ENCODE data around the gene FAM216B.
A peak's percentile ranks its signal among the peaks of the same experiment; 100 is the strongest.

Gene FAM216B

DNA sequence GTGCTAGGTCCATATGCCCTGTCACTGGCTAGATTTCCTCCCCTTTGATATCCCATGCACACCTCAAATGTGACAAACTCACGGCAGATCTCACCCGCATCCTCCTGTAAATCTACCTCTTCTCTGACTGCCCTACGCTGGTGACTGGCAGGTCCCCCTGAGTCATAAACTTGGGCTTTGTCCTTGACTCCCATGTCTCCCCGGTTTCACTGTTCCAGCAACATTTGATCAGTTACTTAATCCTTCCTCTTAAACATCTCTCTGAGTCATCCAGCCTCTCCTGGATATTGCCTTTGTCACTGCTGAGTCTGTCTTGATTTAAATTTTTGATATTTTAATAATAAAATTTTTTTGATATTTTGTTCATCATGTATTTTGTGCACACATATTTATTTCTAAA, 26.5 kb downstream of the FAM216B start:
- Histone ChIP-seq H2AFZ (ENCODE audit: low read length) (no peak overlapping the region), H3K79me2 (ENCODE audit: insufficient read depth, low read length) (no peaks in the 10 kb centered on the region), H3K9me2 (replicated peaks; ENCODE audit: low read depth, low read length) (no peaks in the 10 kb centered on the region), H3K36me3 (ENCODE audit: insufficient read depth, low read length) (no peaks in the 10 kb centered on the region), H3K4me3 (ENCODE audit: low read length, poor library complexity, severe bottlenecking) (peak overlapping the region; percentile 13), H4K20me1 (ENCODE audit: insufficient read depth, low read length, poor library complexity, severe bottlenecking) (no peaks in the 10 kb centered on the region), H3F3A (ENCODE audit: low read depth) (no peaks in the 10 kb centered on the region), H3K9ac (ENCODE audit: low read depth, low read length, poor library complexity, severe bottlenecking) (no peak overlapping the region), H3K4me1 (ENCODE audit: insufficient read depth, low read length, poor library complexity, severe bottlenecking) (peaks cover 17% of the 10 kb centered on the region), H3K9me3 (ENCODE audit: insufficient read depth, low read depth, low read length) (no peaks in the 10 kb centered on the region), H3K4me2 (ENCODE audit: low read depth, low read length, poor library complexity, severe bottlenecking) (peak overlapping the region; percentile 52), H3K27me3 (ENCODE audit: insufficient read depth, low read length, poor library complexity, severe bottlenecking) (no peaks in the 10 kb centered on the region)
- no peak for TF ChIP-seq EZH2phosphoT487 (IDR thresholded peaks at IDR 0.05; ENCODE audit: borderline replicate concordance)
- TF ChIP-seq, protein P1, sequence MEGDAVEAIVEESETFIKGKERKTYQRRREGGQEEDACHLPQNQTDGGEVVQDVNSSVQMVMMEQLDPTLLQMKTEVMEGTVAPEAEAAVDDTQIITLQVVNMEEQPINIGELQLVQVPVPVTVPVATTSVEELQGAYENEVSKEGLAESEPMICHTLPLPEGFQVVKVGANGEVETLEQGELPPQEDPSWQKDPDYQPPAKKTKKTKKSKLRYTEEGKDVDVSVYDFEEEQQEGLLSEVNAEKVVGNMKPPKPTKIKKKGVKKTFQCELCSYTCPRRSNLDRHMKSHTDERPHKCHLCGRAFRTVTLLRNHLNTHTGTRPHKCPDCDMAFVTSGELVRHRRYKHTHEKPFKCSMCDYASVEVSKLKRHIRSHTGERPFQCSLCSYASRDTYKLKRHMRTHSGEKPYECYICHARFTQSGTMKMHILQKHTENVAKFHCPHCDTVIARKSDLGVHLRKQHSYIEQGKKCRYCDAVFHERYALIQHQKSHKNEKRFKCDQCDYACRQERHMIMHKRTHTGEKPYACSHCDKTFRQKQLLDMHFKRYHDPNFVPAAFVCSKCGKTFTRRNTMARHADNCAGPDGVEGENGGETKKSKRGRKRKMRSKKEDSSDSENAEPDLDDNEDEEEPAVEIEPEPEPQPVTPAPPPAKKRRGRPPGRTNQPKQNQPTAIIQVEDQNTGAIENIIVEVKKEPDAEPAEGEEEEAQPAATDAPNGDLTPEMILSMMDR (conservative IDR thresholded peaks at IDR 0.05; ENCODE audit: low read length) = no peak

- Histone ChIP-seq H3F3A (ENCODE audit: low read depth) (no peaks in the 10 kb centered on the region), H3K4me2 (ENCODE audit: low read depth, low read length, poor library complexity, severe bottlenecking) (no peak overlapping the region)
- TF ChIP-seq, protein P1 (conservative IDR thresholded peaks at IDR 0.05; ENCODE audit: low read length) = no peak
- TF ChIP-seq EZH2phosphoT487 (IDR thresholded peaks at IDR 0.05; ENCODE audit: borderline replicate concordance) = no peak
Observed at GRCh38 chr13:42808341-42808940, 27.1 kb downstream of the FAM216B start.

DNA sequence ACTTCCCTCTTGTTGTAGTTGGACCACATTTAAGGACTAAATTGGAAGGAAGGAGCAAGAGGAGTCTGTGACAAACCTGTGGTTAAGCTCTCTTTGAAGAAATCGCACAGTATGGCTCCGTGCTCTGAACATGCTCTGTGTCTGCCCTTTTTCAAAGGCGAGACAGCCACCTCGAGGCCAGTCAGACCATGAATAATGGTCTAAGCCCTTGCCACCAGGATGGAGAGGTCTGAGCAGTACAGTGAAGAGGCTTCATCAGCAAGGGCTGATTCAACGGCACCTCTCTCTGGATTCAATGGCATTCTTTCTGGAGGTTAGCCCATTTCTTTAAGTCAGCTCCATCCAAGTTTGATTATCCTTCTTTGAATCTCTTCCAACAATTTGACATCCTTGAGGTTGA, 30.9 kb downstream of the FAM216B start:
- H3K9me2 ChIP-seq (replicated peaks; ENCODE audit: low read depth, low read length) = no peaks in the 10 kb centered on the region

More at GRCh38 chr13:42808341-42808940, 27.1 kb downstream of the FAM216B start:
- Histone ChIP-seq H3K4me1 (ENCODE audit: insufficient read depth, low read length, poor library complexity, severe bottlenecking) (peaks cover 17% of the 10 kb centered on the region), H2AFZ (ENCODE audit: low read length) (no peak overlapping the region), H3K9ac (ENCODE audit: low read depth, low read length, poor library complexity, severe bottlenecking) (no peak overlapping the region), H3K9me2 (replicated peaks; ENCODE audit: low read depth, low read length) (no peaks in the 10 kb centered on the region), H4K20me1 (ENCODE audit: insufficient read depth, low read length, poor library complexity, severe bottlenecking) (no peaks in the 10 kb centered on the region), H3K4me3 (ENCODE audit: low read length, poor library complexity, severe bottlenecking) (no peak overlapping the region), H3K9me3 (ENCODE audit: insufficient read depth, low read depth, low read length) (no peaks in the 10 kb centered on the region), H3K79me2 (ENCODE audit: insufficient read depth, low read length) (no peaks in the 10 kb centered on the region), H3K36me3 (ENCODE audit: insufficient read depth, low read length) (no peaks in the 10 kb centered on the region), H3K27me3 (ENCODE audit: insufficient read depth, low read length, poor library complexity, severe bottlenecking) (no peaks in the 10 kb centered on the region)

More for the DNA sequence above, 30.9 kb downstream of the FAM216B start:
- peaks cover 10% of the 10 kb centered on the region for H3K4me1 ChIP-seq (ENCODE audit: insufficient read depth, low read length, poor library complexity, severe bottlenecking)
- no peaks in the 10 kb centered on the region for H3F3A ChIP-seq (ENCODE audit: low read depth)
- no peaks in the 10 kb centered on the region for H3K36me3 ChIP-seq (ENCODE audit: insufficient read depth, low read length)
- no peaks in the 10 kb centered on the region for H4K20me1 ChIP-seq (ENCODE audit: insufficient read depth, low read length, poor library complexity, severe bottlenecking)
- no peak overlapping the region for H3K4me2 ChIP-seq (ENCODE audit: low read depth, low read length, poor library complexity, severe bottlenecking)
- H2AFZ ChIP-seq (ENCODE audit: low read length) = no peak overlapping the region
- H3K79me2 ChIP-seq (ENCODE audit: insufficient read depth, low read length) = no peaks in the 10 kb centered on the region
- H3K9me3 ChIP-seq (ENCODE audit: insufficient read depth, low read depth, low read length) = no peaks in the 10 kb centered on the region
- no peak overlapping the region for H3K4me3 ChIP-seq (ENCODE audit: low read length, poor library complexity, severe bottlenecking)
- H3K9ac ChIP-seq (ENCODE audit: low read depth, low read length, poor library complexity, severe bottlenecking) = no peak overlapping the region
- H3K27me3 ChIP-seq (ENCODE audit: insufficient read depth, low read length, poor library complexity, severe bottlenecking) = no peaks in the 10 kb centered on the region
- TF ChIP-seq EZH2phosphoT487 (IDR thresholded peaks at IDR 0.05; ENCODE audit: borderline replicate concordance) = no peak
- TF ChIP-seq, protein P1 (conservative IDR thresholded peaks at IDR 0.05; ENCODE audit: low read length) = peak; percentile 55

Measured in Loucy (cell line).